Measurements from ENCODE around the gene MLEC.

DNA sequence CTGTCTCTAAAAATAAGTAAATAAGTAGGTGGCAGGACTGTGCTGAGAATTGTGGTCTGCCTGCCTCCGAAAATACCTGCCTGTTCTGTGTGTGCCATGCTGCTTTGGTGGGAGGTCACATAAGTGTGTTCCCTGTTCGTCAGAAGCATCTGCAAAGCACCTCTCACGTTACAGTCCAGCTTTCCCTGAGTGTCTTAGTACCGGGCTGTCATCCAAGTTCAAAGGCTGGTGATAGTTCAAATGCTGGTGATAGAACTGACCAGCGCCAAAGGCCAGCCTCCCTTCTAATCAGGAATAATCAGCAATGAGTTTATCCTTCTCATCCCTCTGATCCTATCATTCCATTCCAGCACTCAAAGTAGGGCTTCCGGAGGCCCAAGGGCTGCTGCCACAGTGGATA, 40.9 kb upstream of the MLEC start:
- TF ChIP-seq, protein P1, sequence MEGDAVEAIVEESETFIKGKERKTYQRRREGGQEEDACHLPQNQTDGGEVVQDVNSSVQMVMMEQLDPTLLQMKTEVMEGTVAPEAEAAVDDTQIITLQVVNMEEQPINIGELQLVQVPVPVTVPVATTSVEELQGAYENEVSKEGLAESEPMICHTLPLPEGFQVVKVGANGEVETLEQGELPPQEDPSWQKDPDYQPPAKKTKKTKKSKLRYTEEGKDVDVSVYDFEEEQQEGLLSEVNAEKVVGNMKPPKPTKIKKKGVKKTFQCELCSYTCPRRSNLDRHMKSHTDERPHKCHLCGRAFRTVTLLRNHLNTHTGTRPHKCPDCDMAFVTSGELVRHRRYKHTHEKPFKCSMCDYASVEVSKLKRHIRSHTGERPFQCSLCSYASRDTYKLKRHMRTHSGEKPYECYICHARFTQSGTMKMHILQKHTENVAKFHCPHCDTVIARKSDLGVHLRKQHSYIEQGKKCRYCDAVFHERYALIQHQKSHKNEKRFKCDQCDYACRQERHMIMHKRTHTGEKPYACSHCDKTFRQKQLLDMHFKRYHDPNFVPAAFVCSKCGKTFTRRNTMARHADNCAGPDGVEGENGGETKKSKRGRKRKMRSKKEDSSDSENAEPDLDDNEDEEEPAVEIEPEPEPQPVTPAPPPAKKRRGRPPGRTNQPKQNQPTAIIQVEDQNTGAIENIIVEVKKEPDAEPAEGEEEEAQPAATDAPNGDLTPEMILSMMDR (IDR thresholded peaks at IDR 0.05; ENCODE audit: insufficient read depth, low read length) = no peak
- TF ChIP-seq, protein P2, sequence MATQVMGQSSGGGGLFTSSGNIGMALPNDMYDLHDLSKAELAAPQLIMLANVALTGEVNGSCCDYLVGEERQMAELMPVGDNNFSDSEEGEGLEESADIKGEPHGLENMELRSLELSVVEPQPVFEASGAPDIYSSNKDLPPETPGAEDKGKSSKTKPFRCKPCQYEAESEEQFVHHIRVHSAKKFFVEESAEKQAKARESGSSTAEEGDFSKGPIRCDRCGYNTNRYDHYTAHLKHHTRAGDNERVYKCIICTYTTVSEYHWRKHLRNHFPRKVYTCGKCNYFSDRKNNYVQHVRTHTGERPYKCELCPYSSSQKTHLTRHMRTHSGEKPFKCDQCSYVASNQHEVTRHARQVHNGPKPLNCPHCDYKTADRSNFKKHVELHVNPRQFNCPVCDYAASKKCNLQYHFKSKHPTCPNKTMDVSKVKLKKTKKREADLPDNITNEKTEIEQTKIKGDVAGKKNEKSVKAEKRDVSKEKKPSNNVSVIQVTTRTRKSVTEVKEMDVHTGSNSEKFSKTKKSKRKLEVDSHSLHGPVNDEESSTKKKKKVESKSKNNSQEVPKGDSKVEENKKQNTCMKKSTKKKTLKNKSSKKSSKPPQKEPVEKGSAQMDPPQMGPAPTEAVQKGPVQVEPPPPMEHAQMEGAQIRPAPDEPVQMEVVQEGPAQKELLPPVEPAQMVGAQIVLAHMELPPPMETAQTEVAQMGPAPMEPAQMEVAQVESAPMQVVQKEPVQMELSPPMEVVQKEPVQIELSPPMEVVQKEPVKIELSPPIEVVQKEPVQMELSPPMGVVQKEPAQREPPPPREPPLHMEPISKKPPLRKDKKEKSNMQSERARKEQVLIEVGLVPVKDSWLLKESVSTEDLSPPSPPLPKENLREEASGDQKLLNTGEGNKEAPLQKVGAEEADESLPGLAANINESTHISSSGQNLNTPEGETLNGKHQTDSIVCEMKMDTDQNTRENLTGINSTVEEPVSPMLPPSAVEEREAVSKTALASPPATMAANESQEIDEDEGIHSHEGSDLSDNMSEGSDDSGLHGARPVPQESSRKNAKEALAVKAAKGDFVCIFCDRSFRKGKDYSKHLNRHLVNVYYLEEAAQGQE (IDR thresholded peaks at IDR 0.05; ENCODE audit: insufficient replicate concordance, low read depth) = no peak
- TF ChIP-seq POLR2AphosphoS5 (IDR thresholded peaks at IDR 0.05; ENCODE audit: low read depth) (no peak), GABPA (IDR thresholded peaks at IDR 0.05; ENCODE audit: low read depth) (no peak)
